SK-N-SH (cell line): ENCODE measurements around the gene RCHY1. TPM values are rescaled to one million over a fixed set of nuclear protein-coding genes. Genes with fewer than 3 reads are reported as not detected.

ENCODE experiments used
- CTCF ChIA-PET: fragments of 300-600, 350-600 bp; formaldehyde crosslinking; extraction: SDS; loops from one replicate; lab custom pipeline; 2021; lab: Yijun Ruan, JAX
- POLR2A ChIA-PET: fragments of 350-600 bp; sonication (Branson Sonifier 250); formaldehyde crosslinking; extraction: SDS; loops from one replicate; lab custom pipeline; 2020; ENCODE audit warnings: antibody characterized with exemption, inconsistent platforms; lab: Yijun Ruan, JAX
- DNase-seq: peaks from one replicate; pipeline ENCODE4 v3.0.0; 2012
- H2AFZ ChIP-seq: fragments of 200-600 bp; sonication (generic); 2 replicates; pipeline ENCODE4 v1.8.1; 2016; ENCODE audit warnings: antibody characterized with exemption, mild to moderate bottlenecking, low read depth
- H3F3A ChIP-seq: fragments of 200-600 bp; sonication (generic); replicated peaks from 2 replicates; pipeline ENCODE3; 2016; ENCODE audit warnings: antibody characterized with exemption, mild to moderate bottlenecking; ENCODE audit not compliant: insufficient read depth
- H3K27ac ChIP-seq, 2 experiments: fragments of 200-500 bp in 1 of 2; fragments of 200-600 bp in 1 of 2; sonication (Bioruptor generic) in 1 of 2; sonication (generic), shearing (Covaris generic) in 1 of 2; 2 replicates each; pipeline versions ENCODE4 v1.5.1 to v1.6.1; 2014 to 2016; ENCODE audit warnings: low read depth in 2 of 2, inconsistent platforms in 1 of 2, low read length in 1 of 2, mild to moderate bottlenecking in 1 of 2, mixed read lengths in 1 of 2
- H3K27me3 ChIP-seq: fragments of 200-600 bp; sonication (generic), shearing (Covaris generic); 2 replicates; pipeline ENCODE4 v1.6.1; 2016; ENCODE audit warnings: mixed run types; ENCODE audit not compliant: insufficient read depth
- H3K36me3 ChIP-seq, 2 experiments: fragments of 200-500 bp in 1 of 2; fragments of 200-600 bp in 1 of 2; sonication (Bioruptor generic) in 1 of 2; sonication (generic) in 1 of 2; replicated peaks in 1 of 2; 2 replicates each; pipeline versions ENCODE3 to v1.5.1; 2014 to 2016; ENCODE audit warnings: low read length in 1 of 2, mild to moderate bottlenecking in 1 of 2; ENCODE audit not compliant: insufficient read depth in 2 of 2, control insufficient read depth in 1 of 2
- H3K4me1 ChIP-seq, 2 experiments: fragments of 200-500 bp in 1 of 2; fragments of 200-600 bp in 1 of 2; sonication (Bioruptor generic) in 1 of 2; sonication (generic), shearing (Covaris generic) in 1 of 2; 2 replicates each; pipeline versions ENCODE4 v1.5.1 to v1.6.1; 2014 to 2016; ENCODE audit warnings: low read depth in 1 of 2, low read length in 1 of 2, mixed run types in 1 of 2; ENCODE audit not compliant: insufficient read depth in 2 of 2, control insufficient read depth in 1 of 2
- H3K4me2 ChIP-seq: fragments of 200-600 bp; sonication (generic), shearing (Covaris generic); 2 replicates; pipeline ENCODE4 v1.6.1; 2017; ENCODE audit warnings: mixed run types
- H3K4me3 ChIP-seq, 2 experiments: fragments of 200-500 bp in 1 of 2; fragments of 200-600 bp in 1 of 2; sonication (Bioruptor generic) in 1 of 2; sonication (generic), shearing (Covaris generic) in 1 of 2; 2 replicates each; pipeline versions ENCODE4 v1.5.1 to v1.8.1; 2014 to 2016; ENCODE audit warnings: low read depth in 2 of 2, inconsistent platforms in 1 of 2, low read length in 1 of 2, mild to moderate bottlenecking in 1 of 2, mixed read lengths in 1 of 2, moderate library complexity in 1 of 2
- H3K79me2 ChIP-seq: fragments of 200-600 bp; sonication (generic); 2 replicates; pipeline ENCODE4 v1.8.1; 2017; ENCODE audit warnings: mild to moderate bottlenecking; ENCODE audit not compliant: insufficient read depth
- H3K9ac ChIP-seq: fragments of 200-600 bp; sonication (generic); 2 replicates; pipeline ENCODE4 v1.6.1; 2017; ENCODE audit warnings: mixed run types
- H3K9me2 ChIP-seq: fragments of 200-600 bp; sonication (generic); 2 replicates; pipeline ENCODE4 v1.6.1; 2017; ENCODE audit warnings: mixed run types
- H3K9me3 ChIP-seq: fragments of 200-600 bp; sonication (generic); 2 replicates; pipeline ENCODE4 v1.6.1; 2017; ENCODE audit warnings: mixed run types, mild to moderate bottlenecking, moderate library complexity
- H4K20me1 ChIP-seq: fragments of 200-600 bp; sonication (generic); 2 replicates; pipeline ENCODE4 v1.6.1; 2017; ENCODE audit warnings: mild to moderate bottlenecking, mixed run types; ENCODE audit not compliant: insufficient read depth
- EP300 ChIP-seq, 2 experiments: IDR thresholded peaks; 2 replicates each; pipeline versions ENCODE4 v1.4.0 to v1.6.1; 2012; ENCODE audit warnings: borderline replicate concordance in 1 of 2, low read depth in 1 of 2, low read length in 1 of 2
- EZH2phosphoT487 ChIP-seq: fragments of 200-600 bp; sonication (generic); IDR thresholded peaks from 2 replicates; pipeline ENCODE4 v1.6.1; 2017; ENCODE audit warnings: low read depth, mixed run types, mild to moderate bottlenecking, antibody characterized with exemption, moderate library complexity, borderline replicate concordance
- FOXM1 ChIP-seq: IDR thresholded peaks from 2 replicates; pipeline ENCODE4 v1.4.0; 2012; ENCODE audit warnings: low read depth, mild to moderate bottlenecking
- GABPA ChIP-seq: IDR thresholded peaks from 2 replicates; pipeline ENCODE4 v1.4.0; 2012; ENCODE audit warnings: low read depth, mild to moderate bottlenecking
- JUND ChIP-seq: IDR thresholded peaks from 2 replicates; pipeline ENCODE4 v1.4.0; 2012
- MEF2A ChIP-seq: IDR thresholded peaks from 2 replicates; pipeline ENCODE4 v1.4.0; 2012; ENCODE audit warnings: low read depth, borderline replicate concordance
- MXI1 ChIP-seq: IDR thresholded peaks from 2 replicates; pipeline ENCODE4 v1.6.1; 2012; ENCODE audit warnings: mild to moderate bottlenecking, low read depth, low read length, improper control_type of control experiment
- NRF1 ChIP-seq: IDR thresholded peaks from 2 replicates; pipeline ENCODE4 v1.6.1; 2012; ENCODE audit warnings: low read depth, mild to moderate bottlenecking, low read length
- RCOR1 ChIP-seq: fragments of 150-350 bp; IDR thresholded peaks from 2 replicates; pipeline ENCODE4 v1.6.1; 2017; ENCODE audit warnings: antibody characterized with exemption, low read length
- RXRA ChIP-seq: IDR thresholded peaks from 2 replicates; pipeline ENCODE4 v1.4.0; 2012; ENCODE audit warnings: low read depth, mild to moderate bottlenecking, borderline replicate concordance
- SMC3 ChIP-seq: IDR thresholded peaks from 2 replicates; pipeline ENCODE4 v1.6.1; 2012; ENCODE audit warnings: low read depth, low read length, improper control_type of control experiment
- TAF1 ChIP-seq: IDR thresholded peaks from 2 replicates; pipeline ENCODE4 v1.6.1; 2012; ENCODE audit warnings: low read depth, mild to moderate bottlenecking, low read length, moderate library complexity, borderline replicate concordance
- TEAD4 ChIP-seq: IDR thresholded peaks from 2 replicates; pipeline ENCODE4 v1.4.0; 2012; ENCODE audit warnings: mild to moderate bottlenecking, borderline replicate concordance; ENCODE audit not compliant: insufficient read depth
- WGBS: methylation state at CpG from one replicate; pipeline ENCODE4 v1.1.6; 2017; ENCODE audit warnings: low lambda C conversion rate; 5-methylcytosine and 5-hydroxymethylcytosine counted together
- polyA plus RNA-seq, 3 experiments: library from polyadenylated mRNA; depleted of rRNA; stranded (reverse); fragments of >200 nt; gene quantifications; 2 replicates each; pipeline ENCODE4 v1.2.3, GENCODE V29; 2012
- TF ChIP-seq, protein P1 (sequence below): IDR thresholded peaks from 2 replicates; pipeline ENCODE4 v1.4.0; 2012; ENCODE audit warnings: low read depth, borderline replicate concordance
- TF ChIP-seq, protein P2 (sequence below): fragments of 150-350 bp; IDR thresholded peaks from 2 replicates; pipeline ENCODE4 v1.6.1; 2017; ENCODE audit warnings: antibody characterized with exemption, low read length, low read depth, borderline replicate concordance
- TF ChIP-seq, protein P3 (sequence below): IDR thresholded peaks from 2 replicates; pipeline ENCODE4 v1.4.0; 2012; ENCODE audit warnings: low read depth
- TF ChIP-seq, protein P4 (sequence below): IDR thresholded peaks from 2 replicates; pipeline ENCODE4 v1.6.1; 2012; ENCODE audit warnings: mild to moderate bottlenecking, low read depth, low read length, moderate library complexity
- TF ChIP-seq, protein P5 (sequence below): fragments of 150-350 bp; IDR thresholded peaks from 2 replicates; pipeline ENCODE4 v1.6.1; 2016; ENCODE audit warnings: mild to moderate bottlenecking, low read depth, low read length
- TF ChIP-seq, protein P6 (sequence below): fragments of 200-600 bp; sonication (generic); IDR thresholded peaks from 2 replicates; pipeline ENCODE4 v1.6.1; 2017; ENCODE audit warnings: antibody characterized with exemption, mild to moderate bottlenecking, moderate library complexity

RCHY1 gene
- polyA plus RNA-seq, 1 of the 3 experiments (the other 2 are of a cell fraction): 17.4 TPM

DNA sequence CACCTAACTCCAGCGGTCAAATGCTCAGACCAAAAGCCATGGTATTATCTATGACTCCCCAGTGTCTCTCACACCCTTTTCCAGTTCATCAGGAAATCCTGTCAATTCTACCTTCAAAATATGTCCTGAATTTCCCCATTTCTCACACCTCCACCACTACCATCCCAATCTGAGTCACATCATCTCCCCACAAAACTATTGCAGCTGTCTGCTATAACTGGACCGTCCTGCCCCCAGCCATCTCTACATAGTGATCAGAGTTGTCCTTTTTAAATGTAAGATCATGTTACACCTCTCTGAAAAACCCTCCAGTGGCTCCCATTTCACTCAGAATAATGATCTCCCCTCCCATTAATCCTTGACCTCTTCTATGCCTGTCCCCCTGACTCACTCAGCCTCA lies 34.8 kb upstream of the RCHY1 start:
- Histone ChIP-seq H3F3A (no peaks in the 10 kb centered on the region), H3K79me2 (no peaks in the 10 kb centered on the region), H3K4me2 (no peak overlapping the region), H3K9ac (no peak overlapping the region), H3K9me3 (no peaks in the 10 kb centered on the region), H4K20me1 (no peaks in the 10 kb centered on the region)
- 100% methylated on average over 2 of the region's 2 CpGs for WGBS
- no peak for DNase-seq
- TF ChIP-seq RCOR1: no peak
- TF ChIP-seq GABPA: no peak
- TF ChIP-seq SMC3: no peak
- TF ChIP-seq, protein P1, sequence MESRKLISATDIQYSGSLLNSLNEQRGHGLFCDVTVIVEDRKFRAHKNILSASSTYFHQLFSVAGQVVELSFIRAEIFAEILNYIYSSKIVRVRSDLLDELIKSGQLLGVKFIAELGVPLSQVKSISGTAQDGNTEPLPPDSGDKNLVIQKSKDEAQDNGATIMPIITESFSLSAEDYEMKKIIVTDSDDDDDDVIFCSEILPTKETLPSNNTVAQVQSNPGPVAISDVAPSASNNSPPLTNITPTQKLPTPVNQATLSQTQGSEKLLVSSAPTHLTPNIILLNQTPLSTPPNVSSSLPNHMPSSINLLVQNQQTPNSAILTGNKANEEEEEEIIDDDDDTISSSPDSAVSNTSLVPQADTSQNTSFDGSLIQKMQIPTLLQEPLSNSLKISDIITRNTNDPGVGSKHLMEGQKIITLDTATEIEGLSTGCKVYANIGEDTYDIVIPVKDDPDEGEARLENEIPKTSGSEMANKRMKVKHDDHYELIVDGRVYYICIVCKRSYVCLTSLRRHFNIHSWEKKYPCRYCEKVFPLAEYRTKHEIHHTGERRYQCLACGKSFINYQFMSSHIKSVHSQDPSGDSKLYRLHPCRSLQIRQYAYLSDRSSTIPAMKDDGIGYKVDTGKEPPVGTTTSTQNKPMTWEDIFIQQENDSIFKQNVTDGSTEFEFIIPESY: no peak
- TF ChIP-seq RXRA: no peak
- TF ChIP-seq, protein P2, sequence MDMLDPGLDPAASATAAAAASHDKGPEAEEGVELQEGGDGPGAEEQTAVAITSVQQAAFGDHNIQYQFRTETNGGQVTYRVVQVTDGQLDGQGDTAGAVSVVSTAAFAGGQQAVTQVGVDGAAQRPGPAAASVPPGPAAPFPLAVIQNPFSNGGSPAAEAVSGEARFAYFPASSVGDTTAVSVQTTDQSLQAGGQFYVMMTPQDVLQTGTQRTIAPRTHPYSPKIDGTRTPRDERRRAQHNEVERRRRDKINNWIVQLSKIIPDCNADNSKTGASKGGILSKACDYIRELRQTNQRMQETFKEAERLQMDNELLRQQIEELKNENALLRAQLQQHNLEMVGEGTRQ: no peak
- no peak for TF ChIP-seq TAF1
- TF ChIP-seq FOXM1: no peak
- TF ChIP-seq EZH2phosphoT487: no peak
- TF ChIP-seq, protein P3, sequence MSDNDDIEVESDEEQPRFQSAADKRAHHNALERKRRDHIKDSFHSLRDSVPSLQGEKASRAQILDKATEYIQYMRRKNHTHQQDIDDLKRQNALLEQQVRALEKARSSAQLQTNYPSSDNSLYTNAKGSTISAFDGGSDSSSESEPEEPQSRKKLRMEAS: no peak
- no peak for TF ChIP-seq NRF1
- no peak for TF ChIP-seq JUND
- TF ChIP-seq EP300 (IDR thresholded peaks at IDR 0.05; ENCODE audit: borderline replicate concordance in 1 of 2, low read depth in 1 of 2, low read length in 1 of 2): no peak
- TF ChIP-seq, protein P4, sequence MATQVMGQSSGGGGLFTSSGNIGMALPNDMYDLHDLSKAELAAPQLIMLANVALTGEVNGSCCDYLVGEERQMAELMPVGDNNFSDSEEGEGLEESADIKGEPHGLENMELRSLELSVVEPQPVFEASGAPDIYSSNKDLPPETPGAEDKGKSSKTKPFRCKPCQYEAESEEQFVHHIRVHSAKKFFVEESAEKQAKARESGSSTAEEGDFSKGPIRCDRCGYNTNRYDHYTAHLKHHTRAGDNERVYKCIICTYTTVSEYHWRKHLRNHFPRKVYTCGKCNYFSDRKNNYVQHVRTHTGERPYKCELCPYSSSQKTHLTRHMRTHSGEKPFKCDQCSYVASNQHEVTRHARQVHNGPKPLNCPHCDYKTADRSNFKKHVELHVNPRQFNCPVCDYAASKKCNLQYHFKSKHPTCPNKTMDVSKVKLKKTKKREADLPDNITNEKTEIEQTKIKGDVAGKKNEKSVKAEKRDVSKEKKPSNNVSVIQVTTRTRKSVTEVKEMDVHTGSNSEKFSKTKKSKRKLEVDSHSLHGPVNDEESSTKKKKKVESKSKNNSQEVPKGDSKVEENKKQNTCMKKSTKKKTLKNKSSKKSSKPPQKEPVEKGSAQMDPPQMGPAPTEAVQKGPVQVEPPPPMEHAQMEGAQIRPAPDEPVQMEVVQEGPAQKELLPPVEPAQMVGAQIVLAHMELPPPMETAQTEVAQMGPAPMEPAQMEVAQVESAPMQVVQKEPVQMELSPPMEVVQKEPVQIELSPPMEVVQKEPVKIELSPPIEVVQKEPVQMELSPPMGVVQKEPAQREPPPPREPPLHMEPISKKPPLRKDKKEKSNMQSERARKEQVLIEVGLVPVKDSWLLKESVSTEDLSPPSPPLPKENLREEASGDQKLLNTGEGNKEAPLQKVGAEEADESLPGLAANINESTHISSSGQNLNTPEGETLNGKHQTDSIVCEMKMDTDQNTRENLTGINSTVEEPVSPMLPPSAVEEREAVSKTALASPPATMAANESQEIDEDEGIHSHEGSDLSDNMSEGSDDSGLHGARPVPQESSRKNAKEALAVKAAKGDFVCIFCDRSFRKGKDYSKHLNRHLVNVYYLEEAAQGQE: no peak
- no peak for TF ChIP-seq MEF2A
- TF ChIP-seq TEAD4: no peak
- TF ChIP-seq, protein P5, sequence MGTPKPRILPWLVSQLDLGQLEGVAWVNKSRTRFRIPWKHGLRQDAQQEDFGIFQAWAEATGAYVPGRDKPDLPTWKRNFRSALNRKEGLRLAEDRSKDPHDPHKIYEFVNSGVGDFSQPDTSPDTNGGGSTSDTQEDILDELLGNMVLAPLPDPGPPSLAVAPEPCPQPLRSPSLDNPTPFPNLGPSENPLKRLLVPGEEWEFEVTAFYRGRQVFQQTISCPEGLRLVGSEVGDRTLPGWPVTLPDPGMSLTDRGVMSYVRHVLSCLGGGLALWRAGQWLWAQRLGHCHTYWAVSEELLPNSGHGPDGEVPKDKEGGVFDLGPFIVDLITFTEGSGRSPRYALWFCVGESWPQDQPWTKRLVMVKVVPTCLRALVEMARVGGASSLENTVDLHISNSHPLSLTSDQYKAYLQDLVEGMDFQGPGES: no peak
- TF ChIP-seq, protein P6, sequence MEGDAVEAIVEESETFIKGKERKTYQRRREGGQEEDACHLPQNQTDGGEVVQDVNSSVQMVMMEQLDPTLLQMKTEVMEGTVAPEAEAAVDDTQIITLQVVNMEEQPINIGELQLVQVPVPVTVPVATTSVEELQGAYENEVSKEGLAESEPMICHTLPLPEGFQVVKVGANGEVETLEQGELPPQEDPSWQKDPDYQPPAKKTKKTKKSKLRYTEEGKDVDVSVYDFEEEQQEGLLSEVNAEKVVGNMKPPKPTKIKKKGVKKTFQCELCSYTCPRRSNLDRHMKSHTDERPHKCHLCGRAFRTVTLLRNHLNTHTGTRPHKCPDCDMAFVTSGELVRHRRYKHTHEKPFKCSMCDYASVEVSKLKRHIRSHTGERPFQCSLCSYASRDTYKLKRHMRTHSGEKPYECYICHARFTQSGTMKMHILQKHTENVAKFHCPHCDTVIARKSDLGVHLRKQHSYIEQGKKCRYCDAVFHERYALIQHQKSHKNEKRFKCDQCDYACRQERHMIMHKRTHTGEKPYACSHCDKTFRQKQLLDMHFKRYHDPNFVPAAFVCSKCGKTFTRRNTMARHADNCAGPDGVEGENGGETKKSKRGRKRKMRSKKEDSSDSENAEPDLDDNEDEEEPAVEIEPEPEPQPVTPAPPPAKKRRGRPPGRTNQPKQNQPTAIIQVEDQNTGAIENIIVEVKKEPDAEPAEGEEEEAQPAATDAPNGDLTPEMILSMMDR: no peak
- TF ChIP-seq MXI1: no peak
- TF ChIP-seq, all 33 proteins: peak for 0
- Histone ChIP-seq H3K9me2 (no peaks in the 10 kb centered on the region), H3K4me3 (no peak overlapping the region), H3K27ac (no peak overlapping the region), H3K36me3 (no peaks in the 10 kb centered on the region), H2AFZ (no peak overlapping the region), H3K27me3 (no peaks in the 10 kb centered on the region), H3K4me1 (peaks cover 0 to 7% of the 10 kb centered on the region in 2 experiments; a peak in 1 of 4 replicates)
- POLR2A ChIA-PET: no interaction called here
- CTCF ChIA-PET: no interaction called here
